HuH-7 (cell line): ENCODE results near the gene LCMT1.
"Not testable (repeated sequence)": the region's sequence is repeated elsewhere in the genome, so short reads cannot be mapped to it uniquely, and the experiment has no call there.

Experiments used
- DNase-seq: peaks from one replicate; pipeline ENCODE4 v3.0.0; 2011; ENCODE audit warnings: low spot score

LCMT1 gene

DNA sequence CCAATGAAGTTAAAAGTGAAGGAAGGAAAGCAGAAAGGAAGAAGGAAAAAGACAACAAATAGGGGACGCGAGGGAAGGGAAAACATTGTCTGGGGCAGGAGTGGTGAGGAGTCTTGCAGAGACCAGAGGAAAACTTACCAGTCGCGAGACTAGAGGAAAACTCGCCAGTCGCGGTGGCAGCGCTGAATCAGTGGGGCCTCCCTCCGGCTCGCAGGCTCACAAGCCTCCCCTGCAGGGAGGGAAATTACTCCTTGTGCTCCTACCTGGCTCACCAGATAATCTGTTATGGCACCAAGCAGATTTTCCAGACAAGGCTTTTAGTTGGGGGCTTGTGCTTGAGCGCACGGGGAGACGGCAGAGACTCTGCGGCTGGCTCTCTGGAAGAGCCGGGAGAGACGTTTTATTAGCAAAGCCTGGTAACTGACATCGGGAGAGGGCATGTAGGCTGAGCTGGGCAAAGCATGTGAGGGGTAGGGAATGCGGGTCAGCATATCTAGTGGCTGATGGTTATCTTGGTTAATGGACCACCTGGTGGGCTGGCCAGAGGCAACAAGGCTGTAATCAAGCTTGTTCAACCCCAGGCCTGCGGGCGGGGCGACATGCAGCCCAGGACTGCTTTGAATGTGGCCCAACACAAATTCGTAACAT is 37.1 kb downstream of the LCMT1 start:
- no peak for DNase-seq

DNA sequence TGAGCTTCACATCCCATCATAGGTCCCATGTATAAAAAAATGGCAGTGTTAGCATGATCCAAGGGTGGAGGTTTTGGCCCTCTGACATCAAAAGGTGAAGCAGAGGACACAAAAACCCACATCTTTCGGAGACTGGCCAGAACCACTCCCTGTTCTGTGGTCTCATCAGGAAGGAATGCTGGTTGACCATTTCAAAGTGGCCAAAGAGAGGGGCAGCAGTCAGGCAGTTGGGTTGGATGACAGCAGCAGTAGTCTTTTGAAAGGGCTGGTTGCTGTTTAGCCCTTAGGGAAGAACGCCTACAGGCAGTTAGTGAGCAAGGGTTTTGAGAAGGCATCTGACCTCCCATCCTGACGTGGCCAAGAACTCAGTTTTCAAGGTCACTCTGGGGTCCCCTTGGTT is 40.5 kb downstream of the LCMT1 start:
- no peak for DNase-seq

DNA sequence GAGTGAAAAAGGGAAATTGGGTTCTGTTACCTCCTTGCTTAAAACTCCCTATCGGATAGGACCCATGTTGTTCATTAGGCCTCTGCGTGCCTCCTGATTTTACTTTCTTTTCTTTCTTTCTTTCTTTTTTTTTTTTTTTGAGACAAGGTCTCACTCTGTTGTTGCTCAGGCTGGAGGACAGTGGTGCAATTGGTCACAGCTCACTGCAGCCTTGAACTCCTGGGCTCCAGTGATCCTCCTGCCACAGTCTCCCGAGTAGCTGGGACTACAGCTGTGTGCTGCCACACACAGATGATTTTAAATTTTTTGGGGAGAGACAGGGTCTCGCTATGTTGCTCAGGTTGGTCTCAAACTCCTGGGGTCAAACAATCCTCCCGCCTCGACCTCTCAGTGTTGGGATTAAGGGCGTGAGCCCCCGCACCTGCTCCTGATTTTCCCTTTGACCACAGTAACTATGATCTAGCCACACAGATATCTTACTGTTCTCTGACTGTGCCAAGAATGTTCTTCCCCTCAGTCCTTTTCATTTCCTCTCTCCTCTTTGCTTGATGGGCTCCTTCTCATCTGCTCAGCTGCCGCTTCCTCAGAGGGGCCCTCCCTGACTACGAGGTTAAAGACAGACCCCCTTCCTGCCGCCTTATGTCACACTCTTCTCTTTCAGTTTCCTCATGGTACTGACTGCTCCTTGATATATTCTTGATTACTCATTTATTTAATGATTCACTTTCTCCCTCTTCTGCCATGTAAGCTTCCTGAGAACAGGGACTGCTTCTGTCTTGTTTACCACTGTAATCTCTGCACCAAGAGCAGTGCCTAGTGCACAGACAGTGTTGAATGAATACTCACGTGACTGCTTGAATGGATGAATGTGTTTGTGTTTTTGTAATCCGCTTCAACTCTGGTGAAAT is 44.3 kb downstream of the LCMT1 start:
- no peak for DNase-seq

DNA sequence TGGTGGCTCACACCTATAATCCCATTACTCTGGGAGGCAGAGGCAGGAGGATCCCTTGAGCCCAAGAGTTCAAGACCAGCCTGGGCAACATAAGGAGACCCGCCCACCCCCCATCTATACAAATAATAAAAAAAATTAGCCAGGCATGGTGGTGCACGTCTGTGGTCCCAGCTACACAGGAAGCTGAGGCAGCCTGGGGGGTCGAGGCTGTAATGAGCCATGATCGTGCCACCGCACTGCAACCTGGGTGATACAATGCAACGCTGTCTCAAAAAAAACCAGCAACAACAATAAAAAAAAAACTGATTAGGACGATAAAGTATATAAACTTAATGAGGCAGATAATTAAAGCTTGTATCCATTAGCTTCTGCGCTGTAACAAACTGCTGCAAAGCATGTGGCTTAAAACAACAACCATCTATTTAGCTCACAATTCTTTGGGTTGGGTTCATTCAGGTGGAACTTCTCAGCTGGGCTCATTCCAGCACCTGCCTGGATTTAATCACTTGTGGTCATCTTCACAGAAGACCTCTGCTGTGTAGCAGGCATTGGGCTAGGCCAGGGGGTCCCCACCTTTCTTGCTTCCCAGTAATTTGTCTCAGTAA is 45.8 kb downstream of the LCMT1 start:
- DNase-seq: no peak

- DNase-seq: no peak
Measured at GRCh38 chr16:25158401-25158800, 46.9 kb downstream of the LCMT1 start.

- DNase-seq: no peak
Measured at GRCh38 chr16:25161753-25162367, 50.3 kb downstream of the LCMT1 start.

GRCh38 chr16:25163683-25164082 is 52.1 kb downstream of the LCMT1 start:
- no peak for DNase-seq

- DNase-seq: no peak
Measured at GRCh38 chr16:25165284-25165683, 53.7 kb downstream of the LCMT1 start.

GRCh38 chr16:25167920-25168319 is 56.4 kb downstream of the LCMT1 start:
- DNase-seq: not testable (repeated sequence)

DNA sequence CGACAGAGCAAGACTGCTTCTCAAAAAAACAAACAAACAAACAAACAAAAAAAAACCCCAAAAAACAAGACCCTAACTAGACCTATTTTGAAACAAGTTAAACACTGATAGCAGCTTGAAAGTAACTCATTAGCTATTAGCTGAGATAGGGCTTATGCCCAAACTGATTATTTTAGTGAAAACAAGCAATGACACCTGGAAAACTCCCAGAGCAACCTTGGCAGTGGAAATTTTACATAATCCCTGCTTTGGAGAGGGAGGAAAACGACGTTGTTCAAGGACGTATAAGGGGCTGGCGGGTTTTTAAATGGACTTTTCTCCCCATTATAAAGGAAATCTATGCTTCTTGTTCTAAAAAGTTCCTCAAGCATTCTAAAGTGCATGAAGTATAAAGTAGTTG is 59.8 kb downstream of the LCMT1 start:
- no peak for DNase-seq

GRCh38 chr16:25172831-25173230 is 61.3 kb downstream of the LCMT1 start:
- DNase-seq: no peak

DNA sequence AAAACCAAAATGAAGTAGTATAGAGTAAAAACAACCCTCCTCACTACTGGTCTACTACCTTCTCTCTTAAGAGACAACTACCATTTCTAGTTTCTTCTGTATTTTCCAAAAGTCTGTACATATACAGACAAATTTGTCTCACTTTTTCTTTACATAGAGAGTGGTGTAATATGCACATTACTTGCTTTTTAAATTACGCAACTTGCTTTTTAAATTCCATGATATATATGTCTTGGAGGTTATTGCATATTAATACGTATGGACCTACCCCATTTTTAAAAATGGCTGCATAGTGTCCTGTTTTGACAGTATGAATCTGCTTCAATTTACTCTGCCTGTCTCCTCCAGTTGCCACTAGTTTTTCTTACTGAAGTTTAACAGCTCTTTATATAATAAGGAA is 62.7 kb downstream of the LCMT1 start:
- no peak for DNase-seq

- no peak for DNase-seq
Measured at GRCh38 chr16:25176136-25176535, 64.6 kb downstream of the LCMT1 start.

- no peak for DNase-seq
Measured at GRCh38 chr16:25177512-25177830, 65.9 kb downstream of the LCMT1 start.

DNA sequence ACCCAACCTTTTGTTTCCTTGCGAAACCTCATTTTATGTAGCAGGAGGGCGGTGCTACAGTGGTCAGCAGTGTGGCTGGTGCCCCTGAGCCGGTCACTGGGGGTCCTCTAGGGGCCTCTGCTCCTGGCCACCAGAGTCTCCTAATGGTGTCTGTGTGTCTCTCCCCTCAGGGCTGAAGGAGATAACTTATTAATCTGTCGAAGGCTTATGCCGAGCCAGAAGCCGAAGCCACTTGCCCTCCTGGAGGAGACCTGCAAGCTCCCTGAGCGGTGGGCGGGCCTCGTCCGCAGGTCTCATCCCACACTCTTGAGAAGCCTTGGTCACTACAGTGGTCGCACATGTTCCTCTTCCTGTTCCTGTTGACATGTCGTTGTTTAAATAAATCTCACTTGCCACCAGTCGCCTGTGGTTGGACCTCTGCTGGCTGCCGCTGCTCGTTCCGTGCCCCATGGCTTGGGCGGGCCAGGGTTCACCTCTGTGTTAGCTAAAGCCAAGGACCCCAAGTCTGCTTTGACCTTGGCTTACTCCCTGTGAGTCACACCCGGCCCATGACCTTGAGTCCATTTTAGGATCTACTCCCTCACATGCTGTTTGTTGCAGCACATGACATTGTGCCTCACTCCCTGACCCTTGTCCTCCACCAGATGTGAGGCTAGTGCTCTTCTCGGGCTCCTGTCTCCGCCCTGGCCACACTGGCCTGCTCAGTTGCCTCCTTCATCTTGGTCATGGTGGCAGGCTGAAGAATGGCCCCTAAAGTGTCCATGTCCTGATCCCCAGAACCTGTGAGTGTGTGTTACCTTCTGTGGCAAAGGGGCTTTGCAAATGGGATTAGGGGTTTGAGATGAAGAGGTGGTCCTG is 66.5 kb downstream of the LCMT1 start:
- DNase-seq: peak; percentile 41

DNA sequence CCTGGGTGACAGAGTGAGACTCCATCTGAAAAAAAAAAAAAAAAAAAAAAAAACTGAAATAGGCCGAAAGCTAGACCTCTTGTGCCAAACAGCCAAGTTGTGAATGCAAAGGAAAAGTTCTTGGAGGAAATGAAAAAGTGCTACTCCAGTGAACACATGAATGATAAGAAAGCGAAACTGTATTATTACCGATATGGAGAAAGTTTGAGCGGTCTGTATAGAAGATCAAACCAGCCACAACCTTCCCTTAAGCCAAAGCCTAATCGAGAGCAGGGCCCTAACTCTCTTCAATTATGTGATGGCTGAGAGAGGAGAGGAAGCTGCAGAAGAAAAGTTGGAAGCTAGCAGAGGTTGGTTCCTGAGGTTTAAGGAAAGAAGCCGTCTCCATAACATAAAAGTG is 69.7 kb downstream of the LCMT1 start:
- DNase-seq: not testable (repeated sequence)

- no peak for DNase-seq
Measured at GRCh38 chr16:25184771-25185170, 73.2 kb downstream of the LCMT1 start.

DNA sequence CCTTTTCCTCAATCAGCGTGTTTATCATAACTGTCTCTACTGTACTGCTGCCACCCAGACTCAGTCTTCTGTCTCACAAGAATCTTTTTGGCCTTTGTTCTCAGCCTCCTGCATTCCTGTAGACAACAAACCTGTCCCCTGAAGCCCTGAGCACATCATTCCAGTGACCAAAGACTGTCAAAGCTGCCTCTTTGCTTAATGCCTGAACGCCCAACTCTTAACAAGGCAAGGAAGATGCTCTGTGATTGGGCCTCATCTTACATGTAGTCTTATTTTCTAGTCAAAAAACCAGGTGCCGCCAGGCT is 75.9 kb downstream of the LCMT1 start:
- DNase-seq: no peak

GRCh38 chr16:25189305-25189704 is 77.8 kb downstream of the LCMT1 start:
- DNase-seq: no peak

DNA sequence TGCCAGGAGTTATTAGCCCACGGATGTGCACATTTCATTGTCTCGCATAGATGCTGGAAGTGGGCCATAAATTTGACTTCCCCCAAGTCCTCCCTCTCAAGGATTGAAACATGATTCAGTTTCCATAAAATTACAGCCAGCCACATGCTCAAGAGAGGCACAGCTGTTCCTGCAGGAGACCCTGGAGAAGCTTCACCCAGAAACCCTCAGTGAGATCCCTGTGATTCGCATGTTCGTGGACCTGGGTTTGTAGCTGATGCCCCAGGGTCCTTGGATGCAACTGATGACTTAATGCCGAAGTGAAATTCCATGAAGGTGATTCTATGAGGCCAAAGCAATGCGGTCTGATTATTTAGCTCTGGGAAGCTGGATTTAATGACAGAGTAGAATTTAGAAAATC is 80.6 kb downstream of the LCMT1 start:
- no peak for DNase-seq

GRCh38 chr16:25194273-25194878 is 82.8 kb downstream of the LCMT1 start:
- no peak for DNase-seq

DNA sequence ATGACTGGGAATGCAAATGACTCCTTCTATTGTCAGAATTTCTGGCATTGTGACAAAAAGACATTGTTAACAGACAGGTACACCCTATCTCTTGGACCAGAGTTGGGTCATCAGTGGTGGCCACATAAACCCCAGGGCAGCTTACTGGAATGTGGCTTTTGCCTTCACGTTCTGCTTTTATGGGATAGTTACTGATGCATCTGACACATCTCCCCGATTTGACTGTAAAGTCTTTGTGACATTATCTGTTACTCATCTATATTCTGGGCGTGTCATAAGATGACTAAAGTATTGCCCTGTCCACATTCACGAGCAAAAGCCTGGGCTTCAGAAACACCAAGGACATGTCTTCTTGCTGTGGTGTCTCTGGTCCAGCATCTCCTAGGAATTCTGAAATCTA is 86.5 kb downstream of the LCMT1 start:
- no peak for DNase-seq
